ENCODE data around the gene CLIP3.

Gene CLIP3

GRCh38 chr19:36060430-36060829, 27.8 kb upstream of the CLIP3 start:
- Histone ChIP-seq H3K27me3 (ENCODE audit: insufficient read depth, low read length) (no peaks in the 10 kb centered on the region), H3K79me2 (ENCODE audit: control insufficient read depth, insufficient read depth, low read length, unreplicated experiment) (peaks cover 15% of the 10 kb centered on the region), H2AFZ (ENCODE audit: low read length, unreplicated experiment) (no peak overlapping the region), H3K27ac (ENCODE audit: low read depth, low read length) (no peak overlapping the region), H3K4me1 (ENCODE audit: control insufficient read depth, insufficient read depth, low read length, unreplicated experiment) (peaks cover 5% of the 10 kb centered on the region), H3K36me3 (ENCODE audit: insufficient read depth, low read length) (no peaks in the 10 kb centered on the region), H3K4me3 (ENCODE audit: low read depth, low read length) (no peak overlapping the region)

- Histone ChIP-seq H3K27ac (ENCODE audit: low read depth, low read length) (no peak overlapping the region), H3K36me3 (ENCODE audit: insufficient read depth, low read length) (no peaks in the 10 kb centered on the region), H3K79me2 (ENCODE audit: control insufficient read depth, insufficient read depth, low read length, unreplicated experiment) (peaks cover 17% of the 10 kb centered on the region), H3K4me3 (ENCODE audit: low read depth, low read length) (no peak overlapping the region), H3K4me1 (ENCODE audit: control insufficient read depth, insufficient read depth, low read length, unreplicated experiment) (peaks cover 5% of the 10 kb centered on the region), H3K27me3 (ENCODE audit: insufficient read depth, low read length) (no peaks in the 10 kb centered on the region), H2AFZ (ENCODE audit: low read length, unreplicated experiment) (no peak overlapping the region)
Observed at GRCh38 chr19:36059180-36059910, 26.7 kb upstream of the CLIP3 start.

- Histone ChIP-seq H3K36me3 (ENCODE audit: insufficient read depth, low read length) (no peaks in the 10 kb centered on the region), H3K27me3 (ENCODE audit: insufficient read depth, low read length) (no peaks in the 10 kb centered on the region), H3K4me1 (ENCODE audit: control insufficient read depth, insufficient read depth, low read length, unreplicated experiment) (peaks cover 5% of the 10 kb centered on the region), H3K79me2 (ENCODE audit: control insufficient read depth, insufficient read depth, low read length, unreplicated experiment) (peaks cover 17% of the 10 kb centered on the region), H3K27ac (ENCODE audit: low read depth, low read length) (no peak overlapping the region), H2AFZ (ENCODE audit: low read length, unreplicated experiment) (no peak overlapping the region), H3K4me3 (ENCODE audit: low read depth, low read length) (no peak overlapping the region)
Observed at GRCh38 chr19:36058481-36059179, 26.0 kb upstream of the CLIP3 start.

GRCh38 chr19:36054733-36055686, 22.3 kb upstream of the CLIP3 start, which contains the start of gene WDR62:
WDR62 (plus strand) TSS chr19:36054897; CDS start chr19:36054972, 75 bp downstream.
- Histone ChIP-seq H3K27me3 (ENCODE audit: insufficient read depth, low read length) (no peaks in the 10 kb centered on the region), H3K79me2 (ENCODE audit: control insufficient read depth, insufficient read depth, low read length, unreplicated experiment) (peaks cover 17% of the 10 kb centered on the region), H3K4me3 (ENCODE audit: low read depth, low read length) (peak within 1 kb of the TSS; percentile 95), H3K4me1 (ENCODE audit: control insufficient read depth, insufficient read depth, low read length, unreplicated experiment) (peaks cover 10% of the 10 kb centered on the region), H3K36me3 (ENCODE audit: insufficient read depth, low read length) (no peaks in the 10 kb centered on the region), H3K27ac (ENCODE audit: low read depth, low read length) (peak within 1 kb of the TSS; percentile 94), H2AFZ (ENCODE audit: low read length, unreplicated experiment) (peak within 1 kb of the TSS; percentile 92)

- Histone ChIP-seq H3K4me3 (ENCODE audit: low read depth, low read length) (peak within 1 kb of the TSS; percentile 95), H3K79me2 (ENCODE audit: control insufficient read depth, insufficient read depth, low read length, unreplicated experiment) (peaks cover 17% of the 10 kb centered on the region), H2AFZ (ENCODE audit: low read length, unreplicated experiment) (peak within 1 kb of the TSS; percentile 92), H3K27me3 (ENCODE audit: insufficient read depth, low read length) (no peaks in the 10 kb centered on the region), H3K27ac (ENCODE audit: low read depth, low read length) (peak within 1 kb of the TSS; percentile 94), H3K4me1 (ENCODE audit: control insufficient read depth, insufficient read depth, low read length, unreplicated experiment) (peaks cover 10% of the 10 kb centered on the region), H3K36me3 (ENCODE audit: insufficient read depth, low read length) (no peaks in the 10 kb centered on the region)
Observed at GRCh38 chr19:36054119-36054732, 21.6 kb upstream of the CLIP3 start, which contains the start of gene THAP8. THAP8 (minus strand) TSS chr19:36054285; CDS start chr19:36054217, 68 bp downstream.

- Histone ChIP-seq H3K4me3 (ENCODE audit: low read depth, low read length) (no peak overlapping the region), H2AFZ (ENCODE audit: low read length, unreplicated experiment) (no peak overlapping the region), H3K27ac (ENCODE audit: low read depth, low read length) (no peak overlapping the region)
Observed at GRCh38 chr19:36051637-36052036, 19.0 kb upstream of the CLIP3 start.

GRCh38 chr19:36051236-36051635, 18.6 kb upstream of the CLIP3 start:
- H3K4me3 ChIP-seq (ENCODE audit: low read depth, low read length): no peak overlapping the region
- H3K27ac ChIP-seq (ENCODE audit: low read depth, low read length): no peak overlapping the region
- H3K36me3 ChIP-seq (ENCODE audit: insufficient read depth, low read length): no peaks in the 10 kb centered on the region
- H2AFZ ChIP-seq (ENCODE audit: low read length, unreplicated experiment): no peak overlapping the region
- no peaks in the 10 kb centered on the region for H3K27me3 ChIP-seq (ENCODE audit: insufficient read depth, low read length)
- H3K4me1 ChIP-seq (ENCODE audit: control insufficient read depth, insufficient read depth, low read length, unreplicated experiment): peaks cover 10% of the 10 kb centered on the region
- peaks cover 8% of the 10 kb centered on the region for H3K79me2 ChIP-seq (ENCODE audit: control insufficient read depth, insufficient read depth, low read length, unreplicated experiment)

More at GRCh38 chr19:36051637-36052036, 19.0 kb upstream of the CLIP3 start:
- H3K79me2 ChIP-seq (ENCODE audit: control insufficient read depth, insufficient read depth, low read length, unreplicated experiment): peaks cover 11% of the 10 kb centered on the region
- no peaks in the 10 kb centered on the region for H3K36me3 ChIP-seq (ENCODE audit: insufficient read depth, low read length)
- H3K4me1 ChIP-seq (ENCODE audit: control insufficient read depth, insufficient read depth, low read length, unreplicated experiment): peaks cover 11% of the 10 kb centered on the region
- H3K27me3 ChIP-seq (ENCODE audit: insufficient read depth, low read length): no peaks in the 10 kb centered on the region

GRCh38 chr19:36049080-36049698, 16.5 kb upstream of the CLIP3 start:
- no peak overlapping the region for H3K27ac ChIP-seq (ENCODE audit: low read depth, low read length)
- no peaks in the 10 kb centered on the region for H3K79me2 ChIP-seq (ENCODE audit: control insufficient read depth, insufficient read depth, low read length, unreplicated experiment)
- no peak overlapping the region for H3K4me3 ChIP-seq (ENCODE audit: low read depth, low read length)
- no peak overlapping the region for H2AFZ ChIP-seq (ENCODE audit: low read length, unreplicated experiment)
- no peaks in the 10 kb centered on the region for H3K27me3 ChIP-seq (ENCODE audit: insufficient read depth, low read length)
- no peaks in the 10 kb centered on the region for H3K36me3 ChIP-seq (ENCODE audit: insufficient read depth, low read length)
- peaks cover 9% of the 10 kb centered on the region for H3K4me1 ChIP-seq (ENCODE audit: control insufficient read depth, insufficient read depth, low read length, unreplicated experiment)

- H2AFZ ChIP-seq (ENCODE audit: low read length, unreplicated experiment): no peak overlapping the region
- H3K4me3 ChIP-seq (ENCODE audit: low read depth, low read length): no peak overlapping the region
- H3K79me2 ChIP-seq (ENCODE audit: control insufficient read depth, insufficient read depth, low read length, unreplicated experiment): no peaks in the 10 kb centered on the region
- H3K4me1 ChIP-seq (ENCODE audit: control insufficient read depth, insufficient read depth, low read length, unreplicated experiment): peaks cover 7% of the 10 kb centered on the region
- no peaks in the 10 kb centered on the region for H3K27me3 ChIP-seq (ENCODE audit: insufficient read depth, low read length)
- no peaks in the 10 kb centered on the region for H3K36me3 ChIP-seq (ENCODE audit: insufficient read depth, low read length)
- H3K27ac ChIP-seq (ENCODE audit: low read depth, low read length): no peak overlapping the region
Observed at GRCh38 chr19:36047835-36048234, 15.2 kb upstream of the CLIP3 start.

Measured in ACC112 (cell line).